K562 (cell line): ENCODE measurements around the gene SHANK3. TPM values are rescaled to one million over a fixed set of nuclear protein-coding genes. Genes with fewer than 3 reads are reported as not detected.

Source experiments
- ARID1B ChIP-seq: fragments of 450-650 bp; IDR thresholded peaks from 2 replicates; pipeline ENCODE4 v1.6.1; 2016; ENCODE audit warnings: antibody characterized with exemption, mild to moderate bottlenecking, inconsistent platforms
- BRD4 ChIP-seq: fragments of 200-600 bp; sonication (generic); IDR thresholded peaks from 2 replicates; pipeline ENCODE4 v1.6.1; 2017; ENCODE audit warnings: inconsistent platforms
- CBX1 ChIP-seq: sonication (generic); IDR thresholded peaks from 2 replicates; pipeline ENCODE4 v1.6.1; 2016; ENCODE audit warnings: antibody characterized with exemption, low read depth, mild to moderate bottlenecking
- CREB1 ChIP-seq, 2 experiments: sonication (generic) in 1 of 2; formaldehyde crosslinking in 1 of 2; IDR thresholded peaks; 2 replicates each; pipeline versions ENCODE4 v1.6.1 to v1.8.0; 2012 to 2022; ENCODE audit warnings: inconsistent platforms in 1 of 2, mild to moderate bottlenecking in 1 of 2, missing genetic modification reagents in 1 of 2, moderate library complexity in 1 of 2
- E2F3 ChIP-seq: fragments of 250-450 bp; sonication (Bioruptor Pico); IDR thresholded peaks from 2 replicates; pipeline ENCODE4 v1.4.0; 2020; ENCODE audit warnings: mild to moderate bottlenecking
- HDAC1 ChIP-seq, 2 experiments: fragments of 450-650 bp; IDR thresholded peaks; 2 replicates each; pipeline ENCODE4 v1.6.1; 2016 to 2017; ENCODE audit warnings: inconsistent platforms in 1 of 2, mild to moderate bottlenecking in 1 of 2, moderate library complexity in 1 of 2
- HDAC2 ChIP-seq: fragments of 450-650 bp; IDR thresholded peaks from 2 replicates; pipeline ENCODE4 v1.6.1; 2016; ENCODE audit warnings: mild to moderate bottlenecking
- HES1 ChIP-seq: fragments of 450-650 bp; IDR thresholded peaks from 2 replicates; pipeline ENCODE4 v1.6.1; 2016; ENCODE audit warnings: low read depth, mild to moderate bottlenecking, moderate library complexity
- JUND ChIP-seq, 2 experiments: IDR thresholded peaks; 2 replicates in 1 of 2; 3 replicates in 1 of 2; pipeline ENCODE4 v1.6.1; 2011; ENCODE audit warnings: borderline replicate concordance in 2 of 2, low read depth in 2 of 2, low read length in 2 of 2, improper control_type of control experiment in 1 of 2, missing biosample characterization in 1 of 2, missing genetic modification characterization in 1 of 2, missing genetic modification reagents in 1 of 2
- NFIC ChIP-seq: fragments of 450-650 bp; IDR thresholded peaks from 2 replicates; pipeline ENCODE4 v1.6.1; 2017; ENCODE audit warnings: mild to moderate bottlenecking, inconsistent platforms
- NFYB ChIP-seq: IDR thresholded peaks from 2 replicates; pipeline ENCODE4 v1.6.1; 2011; ENCODE audit warnings: mild to moderate bottlenecking, moderate library complexity; ENCODE audit not compliant: insufficient read length; ENCODE audit errors: extremely low read depth
- SMAD2 ChIP-seq: fragments of 150-350 bp; IDR thresholded peaks from 2 replicates; pipeline ENCODE4 v1.6.1; 2014; ENCODE audit warnings: low read depth, mild to moderate bottlenecking, low read length
- SUPT5H ChIP-seq: fragments of 450-650 bp; IDR thresholded peaks from 2 replicates; pipeline ENCODE4 v1.6.1; 2016
- TRIM25 ChIP-seq: fragments of 450-650 bp; IDR thresholded peaks from 2 replicates; pipeline ENCODE4 v1.7.0; 2016; ENCODE audit warnings: borderline replicate concordance
- WHSC1 ChIP-seq: IDR thresholded peaks from one replicate; pipeline ENCODE4 v1.6.1; 2012; ENCODE audit warnings: low read length, control low read depth, inconsistent platforms
- ZNF212 ChIP-seq: fragments of 450-650 bp; formaldehyde crosslinking; IDR thresholded peaks from 2 replicates; pipeline ENCODE4 v1.4.0; 2020; ENCODE audit warnings: mild to moderate bottlenecking
- ZNF431 ChIP-seq: sonication (generic); formaldehyde crosslinking; IDR thresholded peaks from 2 replicates; pipeline ENCODE4 v1.8.0; 2022; ENCODE audit warnings: mild to moderate bottlenecking, missing genetic modification reagents
- polyA plus RNA-seq, 8 experiments: library from polyadenylated mRNA; depleted of rRNA in 4 of 8; stranded (reverse) in 5 of 8; unstranded in 3 of 8; fragments of >200 nt; fragmentation: Nextera tagmentation in 2 of 8; fragmentation: Illumina TruSeq in 1 of 8; extraction: Ambion mirVana in 2 of 8; extraction: Trizol in 1 of 8; gene quantifications; 2 replicates each; pipeline versions ENCODE4 v1.2.1 to v1.2.3, GENCODE V29; 2011 to 2014; ENCODE audit warnings: inconsistent platforms in 1 of 8, missing spikeins in 1 of 8
- total RNA-seq, 7 experiments: library from RNA; depleted of rRNA in 6 of 7; stranded (reverse); fragments of >200 nt in 6 of 7; fragmentation: Illumina TruSeq in 2 of 7; extraction: Trizol in 2 of 7; gene quantifications; 2 replicates each; pipeline versions ENCODE4 v1.2.1 to v1.2.3, GENCODE V29; 2011 to 2021; ENCODE audit warnings: low replicate concordance in 1 of 7
- TF ChIP-seq, protein P1 (sequence below): fragments of 250-450 bp; sonication (Bioruptor Pico); IDR thresholded peaks from 2 replicates; pipeline ENCODE4 v1.5.0; 2020; ENCODE audit warnings: mild to moderate bottlenecking
- TF ChIP-seq, protein P2 (sequence below), 2 experiments: fragments of 150-350 bp in 1 of 2; IDR thresholded peaks; 2 replicates each; pipeline ENCODE4 v1.6.1; 2012 to 2016; ENCODE audit warnings: low read depth in 2 of 2, low read length in 2 of 2, mild to moderate bottlenecking in 1 of 2, moderate library complexity in 1 of 2

The SHANK3 gene
- total and polyA plus RNA-seq, 9 of the 15 experiments (the other 6 are each of a cell fraction or from before 2014, with no cell fraction given): 0.01 to 0.07 (median 0.03) TPM; not detected in 6

DNA sequence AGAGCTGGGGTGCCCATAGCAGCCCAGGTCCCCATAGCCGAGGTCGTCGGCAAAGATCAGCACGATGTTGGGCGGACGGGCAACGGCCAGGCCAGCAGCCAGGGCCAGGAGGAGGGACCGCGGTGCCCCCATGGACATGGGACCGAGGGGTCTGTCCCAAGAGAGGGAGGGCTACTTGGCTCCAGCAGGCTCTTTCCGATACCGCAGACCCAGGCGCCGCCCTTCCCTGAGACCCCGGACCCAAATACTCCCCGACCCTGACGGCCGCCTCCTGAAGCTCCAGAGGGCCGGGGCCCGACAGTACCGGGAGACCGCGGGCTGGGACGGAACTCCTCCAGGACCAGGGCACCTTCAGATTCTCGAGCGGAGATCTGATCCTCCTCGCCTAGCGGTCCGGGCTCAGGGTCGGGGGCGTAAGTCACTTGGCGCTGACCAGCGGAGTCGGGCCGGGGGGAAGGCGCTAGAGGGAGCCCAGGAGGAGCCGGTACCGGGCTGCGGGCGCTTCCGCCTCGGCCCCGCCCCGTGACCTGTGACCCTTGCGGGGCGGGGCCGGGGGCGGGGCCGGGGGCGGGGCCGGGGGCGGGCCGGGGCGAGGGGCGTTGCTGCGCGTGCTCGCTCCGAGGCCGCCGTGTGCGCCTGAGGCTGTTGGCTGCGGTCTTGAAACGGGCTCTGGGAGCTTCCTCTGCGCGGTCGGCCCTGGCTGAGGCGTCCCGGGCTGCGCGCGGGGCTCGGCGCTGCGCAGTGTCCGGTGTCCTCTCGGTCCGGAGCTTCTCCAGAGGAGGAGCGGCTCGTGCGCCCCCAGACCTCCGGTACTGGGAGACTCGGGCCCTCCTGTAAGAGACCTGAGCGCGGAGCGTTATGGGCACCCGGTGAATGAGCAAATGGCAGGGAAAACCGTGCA, 44.7 kb upstream of the SHANK3 start, which contains the start of gene ARSA (continued):
- TF ChIP-seq HES1 (no peak), JUND (IDR thresholded peaks at IDR 0.05; ENCODE audit: borderline replicate concordance, low read depth, low read length) (no peak), JUND (tag; IDR thresholded peaks at IDR 0.05; ENCODE audit: borderline replicate concordance, low read depth, low read length) (no peak), WHSC1 (no peak), NFYB (no peak), SMAD2 (no peak), NFIC (no peak), SUPT5H (no peak), CBX1 (no peak), TRIM25 (no peak), ZNF212 (no peak), HDAC2 (no peak), ZNF431 (CRISPR knock-in tag) (no peak), HDAC1 (IDR thresholded peaks at IDR 0.05) (no peak), BRD4 (no peak), E2F3 (CRISPR knock-in tag) (no peak), CREB1 (IDR thresholded peaks at IDR 0.05) (no peak), CREB1 (CRISPR knock-in tag; IDR thresholded peaks at IDR 0.05) (no peak), ARID1B (no peak)
- TF ChIP-seq, protein P1, sequence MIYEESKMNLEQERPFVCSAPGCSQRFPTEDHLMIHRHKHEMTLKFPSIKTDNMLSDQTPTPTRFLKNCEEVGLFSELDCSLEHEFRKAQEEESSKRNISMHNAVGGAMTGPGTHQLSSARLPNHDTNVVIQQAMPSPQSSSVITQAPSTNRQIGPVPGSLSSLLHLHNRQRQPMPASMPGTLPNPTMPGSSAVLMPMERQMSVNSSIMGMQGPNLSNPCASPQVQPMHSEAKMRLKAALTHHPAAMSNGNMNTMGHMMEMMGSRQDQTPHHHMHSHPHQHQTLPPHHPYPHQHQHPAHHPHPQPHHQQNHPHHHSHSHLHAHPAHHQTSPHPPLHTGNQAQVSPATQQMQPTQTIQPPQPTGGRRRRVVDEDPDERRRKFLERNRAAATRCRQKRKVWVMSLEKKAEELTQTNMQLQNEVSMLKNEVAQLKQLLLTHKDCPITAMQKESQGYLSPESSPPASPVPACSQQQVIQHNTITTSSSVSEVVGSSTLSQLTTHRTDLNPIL: no peak
- TF ChIP-seq, protein P2, sequence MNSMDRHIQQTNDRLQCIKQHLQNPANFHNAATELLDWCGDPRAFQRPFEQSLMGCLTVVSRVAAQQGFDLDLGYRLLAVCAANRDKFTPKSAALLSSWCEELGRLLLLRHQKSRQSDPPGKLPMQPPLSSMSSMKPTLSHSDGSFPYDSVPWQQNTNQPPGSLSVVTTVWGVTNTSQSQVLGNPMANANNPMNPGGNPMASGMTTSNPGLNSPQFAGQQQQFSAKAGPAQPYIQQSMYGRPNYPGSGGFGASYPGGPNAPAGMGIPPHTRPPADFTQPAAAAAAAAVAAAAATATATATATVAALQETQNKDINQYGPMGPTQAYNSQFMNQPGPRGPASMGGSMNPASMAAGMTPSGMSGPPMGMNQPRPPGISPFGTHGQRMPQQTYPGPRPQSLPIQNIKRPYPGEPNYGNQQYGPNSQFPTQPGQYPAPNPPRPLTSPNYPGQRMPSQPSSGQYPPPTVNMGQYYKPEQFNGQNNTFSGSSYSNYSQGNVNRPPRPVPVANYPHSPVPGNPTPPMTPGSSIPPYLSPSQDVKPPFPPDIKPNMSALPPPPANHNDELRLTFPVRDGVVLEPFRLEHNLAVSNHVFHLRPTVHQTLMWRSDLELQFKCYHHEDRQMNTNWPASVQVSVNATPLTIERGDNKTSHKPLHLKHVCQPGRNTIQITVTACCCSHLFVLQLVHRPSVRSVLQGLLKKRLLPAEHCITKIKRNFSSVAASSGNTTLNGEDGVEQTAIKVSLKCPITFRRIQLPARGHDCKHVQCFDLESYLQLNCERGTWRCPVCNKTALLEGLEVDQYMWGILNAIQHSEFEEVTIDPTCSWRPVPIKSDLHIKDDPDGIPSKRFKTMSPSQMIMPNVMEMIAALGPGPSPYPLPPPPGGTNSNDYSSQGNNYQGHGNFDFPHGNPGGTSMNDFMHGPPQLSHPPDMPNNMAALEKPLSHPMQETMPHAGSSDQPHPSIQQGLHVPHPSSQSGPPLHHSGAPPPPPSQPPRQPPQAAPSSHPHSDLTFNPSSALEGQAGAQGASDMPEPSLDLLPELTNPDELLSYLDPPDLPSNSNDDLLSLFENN (IDR thresholded peaks at IDR 0.05; ENCODE audit: low read depth in 2 of 2, low read length in 2 of 2): no peak
